HepG2 (cell line): ENCODE measurements around the gene RNF208. TPM values are rescaled to one million over a fixed set of nuclear protein-coding genes. Genes with fewer than 3 reads are reported as not detected.
A peak's percentile ranks its signal among the peaks of the same experiment; 100 is the strongest.

Experiments
- CEBPG ChIP-seq: IDR thresholded peaks from 2 replicates; pipeline ENCODE4 v1.6.1; 2016
- FOXA3 ChIP-seq: IDR thresholded peaks from 2 replicates; pipeline ENCODE4 v1.6.1; 2016; ENCODE audit warnings: missing genetic modification reagents, missing compliant biosample characterization
- GABPB1 ChIP-seq: IDR thresholded peaks from 2 replicates; pipeline ENCODE4 v1.6.1; 2016; ENCODE audit warnings: mild to moderate bottlenecking, missing genetic modification reagents, moderate library complexity, missing compliant biosample characterization
- HNRNPLL ChIP-seq: fragments of 200-400 bp; formaldehyde crosslinking; IDR thresholded peaks from 2 replicates; pipeline ENCODE4 v1.6.1; 2017; ENCODE audit warnings: mild to moderate bottlenecking, low read depth, low read length; ENCODE audit not compliant: poor library complexity, severe bottlenecking
- IRX3 ChIP-seq: sonication (generic); formaldehyde crosslinking; IDR thresholded peaks from 2 replicates; pipeline ENCODE4 v1.8.1; 2023; ENCODE audit warnings: mild to moderate bottlenecking, low read depth, missing genetic modification reagents, borderline replicate concordance
- KDM6A ChIP-seq: IDR thresholded peaks from 2 replicates; pipeline ENCODE4 v1.6.1; 2016; ENCODE audit warnings: low read depth
- KLF15 ChIP-seq: sonication (generic); formaldehyde crosslinking; IDR thresholded peaks from 2 replicates; pipeline ENCODE4 v1.8.1; 2023; ENCODE audit warnings: borderline replicate concordance, mild to moderate bottlenecking, inconsistent platforms, missing genetic modification reagents, mixed read lengths
- MEIS2 ChIP-seq: sonication (generic); formaldehyde crosslinking; IDR thresholded peaks from 2 replicates; pipeline ENCODE4 v1.9.0; 2021; ENCODE audit warnings: mild to moderate bottlenecking, missing genetic modification reagents
- PRMT3 ChIP-seq: sonication (generic); formaldehyde crosslinking; IDR thresholded peaks from 2 replicates; pipeline ENCODE4 v1.8.1; 2022; ENCODE audit warnings: low read depth, mild to moderate bottlenecking, moderate library complexity, missing genetic modification reagents, borderline replicate concordance
- RARA ChIP-seq: IDR thresholded peaks from 2 replicates; pipeline ENCODE4 v1.6.1; 2016; ENCODE audit warnings: missing genetic modification reagents, missing compliant biosample characterization
- SALL2 ChIP-seq: sonication (generic); formaldehyde crosslinking; IDR thresholded peaks from 2 replicates; pipeline ENCODE4 v1.8.1; 2023; ENCODE audit warnings: mild to moderate bottlenecking, missing genetic modification reagents, inconsistent platforms
- SIN3A ChIP-seq: IDR thresholded peaks from 2 replicates; pipeline ENCODE4 v1.6.1; 2011; ENCODE audit warnings: low read depth, mild to moderate bottlenecking, control low read depth, low read length, borderline replicate concordance
- SMAD1 ChIP-seq: sonication (generic); formaldehyde crosslinking; IDR thresholded peaks from 2 replicates; pipeline ENCODE4 v1.4.0; 2020; ENCODE audit warnings: missing genetic modification reagents, low read depth, mild to moderate bottlenecking, borderline replicate concordance
- SP140L ChIP-seq: sonication (generic); formaldehyde crosslinking; IDR thresholded peaks from 2 replicates; pipeline ENCODE4 v1.4.0; 2020; ENCODE audit warnings: missing genetic modification reagents, borderline replicate concordance
- STAT5B ChIP-seq: sonication (generic); formaldehyde crosslinking; IDR thresholded peaks from 2 replicates; pipeline ENCODE4 v1.4.0; 2020; ENCODE audit warnings: missing genetic modification reagents
- XBP1 ChIP-seq: sonication (generic); formaldehyde crosslinking; IDR thresholded peaks from 2 replicates; pipeline ENCODE4 v1.5.0; 2020; ENCODE audit warnings: missing genetic modification reagents
- YY1 ChIP-seq: IDR thresholded peaks from 2 replicates; pipeline ENCODE4 v1.6.1; 2011; ENCODE audit warnings: low read length, low read depth, moderate library complexity, mild to moderate bottlenecking; ENCODE audit not compliant: insufficient read depth, insufficient replicate concordance
- ZBTB3 ChIP-seq: sonication (generic); formaldehyde crosslinking; IDR thresholded peaks from 2 replicates; pipeline ENCODE4 v1.4.0; 2020; ENCODE audit warnings: low read depth, mild to moderate bottlenecking, moderate library complexity, missing genetic modification reagents, borderline replicate concordance
- ZNF121 ChIP-seq: sonication (generic); formaldehyde crosslinking; IDR thresholded peaks from 2 replicates; pipeline ENCODE4 v1.5.0; 2020; ENCODE audit warnings: mild to moderate bottlenecking, missing genetic modification reagents
- ZNF34 ChIP-seq: sonication (generic); formaldehyde crosslinking; IDR thresholded peaks from 2 replicates; pipeline ENCODE4 v1.4.0; 2020; ENCODE audit warnings: mild to moderate bottlenecking, missing genetic modification reagents, borderline replicate concordance
- ZNF468 ChIP-seq: sonication (generic); formaldehyde crosslinking; IDR thresholded peaks from 2 replicates; pipeline ENCODE4 v1.8.0; 2022; ENCODE audit warnings: mild to moderate bottlenecking, moderate library complexity, missing genetic modification reagents
- ZNF616 ChIP-seq: sonication (generic); formaldehyde crosslinking; IDR thresholded peaks from 2 replicates; pipeline ENCODE4 v1.5.0; 2020; ENCODE audit warnings: low read depth, mild to moderate bottlenecking, missing genetic modification reagents
- polyA plus RNA-seq, 8 experiments: library from polyadenylated mRNA; depleted of rRNA in 3 of 8; stranded (reverse) in 7 of 8; unstranded in 1 of 8; fragments of >200 nt; fragmentation: Illumina TruSeq in 4 of 8; extraction: Trizol in 4 of 8; gene quantifications; 2 replicates each; pipeline versions ENCODE4 v1.2.1 to v1.2.3, GENCODE V29; 2011 to 2016; ENCODE audit warnings: low read depth in 4 of 8, missing spikeins in 1 of 8, mixed read lengths in 1 of 8; ENCODE audit not compliant: insufficient read depth in 1 of 8
- total RNA-seq, 5 experiments: library from RNA; depleted of rRNA; stranded (reverse); fragments of >200 nt; fragmentation: Illumina TruSeq; extraction: Trizol; gene quantifications; 2 replicates each; pipeline ENCODE4 v1.2.3, GENCODE V29; 2016; ENCODE audit warnings: low read depth in 1 of 5
- TF ChIP-seq, protein P1 (sequence below): sonication (generic); formaldehyde crosslinking; IDR thresholded peaks from 2 replicates; pipeline ENCODE4 v1.4.0; 2020; ENCODE audit warnings: missing genetic modification reagents, borderline replicate concordance
- TF ChIP-seq, protein P2 (sequence below): sonication (generic); formaldehyde crosslinking; IDR thresholded peaks from 2 replicates; pipeline ENCODE4 v1.9.0; 2021; ENCODE audit warnings: missing genetic modification reagents, mild to moderate bottlenecking, borderline replicate concordance
- TF ChIP-seq, protein P3 (sequence below): sonication (generic); formaldehyde crosslinking; IDR thresholded peaks from 2 replicates; pipeline ENCODE4 v1.5.0; 2020; ENCODE audit warnings: mild to moderate bottlenecking, low read depth, missing genetic modification reagents, borderline replicate concordance

The RNF208 gene
- total and polyA plus RNA-seq, 2 of the 13 experiments (the other 11 are each of a cell fraction or from before 2014, with no cell fraction given) = 1.6 to 2.1 TPM

DNA sequence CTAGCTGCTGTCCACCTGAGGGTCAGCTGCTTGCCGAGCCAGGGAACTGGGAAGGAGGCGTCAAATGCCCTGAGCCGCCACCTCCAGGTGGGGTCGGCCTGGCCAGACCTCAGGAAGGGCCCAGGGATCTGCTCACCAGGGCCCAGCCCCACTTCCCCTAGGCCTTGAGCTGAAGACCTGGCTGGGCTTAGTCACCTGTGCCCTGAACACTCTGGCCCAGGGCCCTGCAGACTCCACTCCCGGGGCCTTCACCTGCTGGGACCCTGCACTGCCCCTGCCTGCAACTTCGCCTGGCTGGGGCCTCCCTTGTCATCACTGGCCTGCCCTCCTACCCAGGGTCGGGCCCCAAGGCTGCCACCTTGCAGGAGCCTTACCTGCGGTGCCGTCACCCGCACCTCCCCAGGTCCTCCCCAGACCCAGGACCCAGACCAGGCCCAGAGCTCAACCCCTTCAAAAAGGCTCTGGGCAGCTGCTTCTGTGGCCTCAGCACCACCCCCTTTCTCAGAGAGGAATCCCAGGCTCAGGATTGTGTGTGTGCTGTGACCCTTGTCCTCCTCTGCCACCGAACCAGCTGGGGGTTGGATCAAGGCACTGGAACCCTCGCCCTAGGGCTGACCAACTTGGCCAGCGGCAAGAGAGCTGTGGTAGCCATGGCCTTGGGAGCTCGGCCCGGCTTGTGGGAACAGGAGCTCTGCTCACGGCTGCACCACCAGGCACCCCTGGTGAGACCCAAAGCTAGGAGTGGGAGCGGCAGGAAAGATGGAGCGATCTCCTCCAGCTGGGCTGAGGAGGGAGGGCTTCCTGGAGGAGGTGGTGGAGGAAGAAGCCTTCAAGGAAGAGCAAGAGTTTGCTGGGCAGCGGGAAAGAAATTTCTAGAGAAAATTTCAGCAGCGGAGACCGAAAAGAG lies 31.9 kb upstream of the RNF208 start (continued):
- TF ChIP-seq, protein P1, sequence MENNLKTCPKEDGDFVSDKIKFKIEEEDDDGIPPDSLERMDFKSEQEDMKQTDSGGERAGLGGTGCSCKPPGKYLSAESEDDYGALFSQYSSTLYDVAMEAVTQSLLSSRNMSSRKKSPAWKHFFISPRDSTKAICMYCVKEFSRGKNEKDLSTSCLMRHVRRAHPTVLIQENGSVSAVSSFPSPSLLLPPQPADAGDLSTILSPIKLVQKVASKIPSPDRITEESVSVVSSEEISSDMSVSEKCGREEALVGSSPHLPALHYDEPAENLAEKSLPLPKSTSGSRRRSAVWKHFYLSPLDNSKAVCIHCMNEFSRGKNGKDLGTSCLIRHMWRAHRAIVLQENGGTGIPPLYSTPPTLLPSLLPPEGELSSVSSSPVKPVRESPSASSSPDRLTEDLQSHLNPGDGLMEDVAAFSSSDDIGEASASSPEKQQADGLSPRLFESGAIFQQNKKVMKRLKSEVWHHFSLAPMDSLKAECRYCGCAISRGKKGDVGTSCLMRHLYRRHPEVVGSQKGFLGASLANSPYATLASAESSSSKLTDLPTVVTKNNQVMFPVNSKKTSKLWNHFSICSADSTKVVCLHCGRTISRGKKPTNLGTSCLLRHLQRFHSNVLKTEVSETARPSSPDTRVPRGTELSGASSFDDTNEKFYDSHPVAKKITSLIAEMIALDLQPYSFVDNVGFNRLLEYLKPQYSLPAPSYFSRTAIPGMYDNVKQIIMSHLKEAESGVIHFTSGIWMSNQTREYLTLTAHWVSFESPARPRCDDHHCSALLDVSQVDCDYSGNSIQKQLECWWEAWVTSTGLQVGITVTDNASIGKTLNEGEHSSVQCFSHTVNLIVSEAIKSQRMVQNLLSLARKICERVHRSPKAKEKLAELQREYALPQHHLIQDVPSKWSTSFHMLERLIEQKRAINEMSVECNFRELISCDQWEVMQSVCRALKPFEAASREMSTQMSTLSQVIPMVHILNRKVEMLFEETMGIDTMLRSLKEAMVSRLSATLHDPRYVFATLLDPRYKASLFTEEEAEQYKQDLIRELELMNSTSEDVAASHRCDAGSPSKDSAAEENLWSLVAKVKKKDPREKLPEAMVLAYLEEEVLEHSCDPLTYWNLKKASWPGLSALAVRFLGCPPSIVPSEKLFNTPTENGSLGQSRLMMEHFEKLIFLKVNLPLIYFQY (CRISPR knock-in tag) = no peak; the same call in 1 of the 2 replicates
- TF ChIP-seq SALL2 (CRISPR knock-in tag) = no peak
- no peak for TF ChIP-seq STAT5B (CRISPR knock-in tag)
- no peak for TF ChIP-seq MEIS2 (CRISPR knock-in tag)
- no peak for TF ChIP-seq KDM6A
- no peak for TF ChIP-seq SMAD1 (CRISPR knock-in tag)
- TF ChIP-seq ZNF34 (CRISPR knock-in tag) = no peak
- no peak for TF ChIP-seq ZNF468 (CRISPR knock-in tag)
- TF ChIP-seq, protein P2, sequence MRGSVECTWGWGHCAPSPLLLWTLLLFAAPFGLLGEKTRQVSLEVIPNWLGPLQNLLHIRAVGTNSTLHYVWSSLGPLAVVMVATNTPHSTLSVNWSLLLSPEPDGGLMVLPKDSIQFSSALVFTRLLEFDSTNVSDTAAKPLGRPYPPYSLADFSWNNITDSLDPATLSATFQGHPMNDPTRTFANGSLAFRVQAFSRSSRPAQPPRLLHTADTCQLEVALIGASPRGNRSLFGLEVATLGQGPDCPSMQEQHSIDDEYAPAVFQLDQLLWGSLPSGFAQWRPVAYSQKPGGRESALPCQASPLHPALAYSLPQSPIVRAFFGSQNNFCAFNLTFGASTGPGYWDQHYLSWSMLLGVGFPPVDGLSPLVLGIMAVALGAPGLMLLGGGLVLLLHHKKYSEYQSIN (CRISPR knock-in tag) = no peak
- TF ChIP-seq SP140L (CRISPR knock-in tag) = no peak
- TF ChIP-seq XBP1 = no peak
- no peak for TF ChIP-seq IRX3 (CRISPR knock-in tag)
- TF ChIP-seq HNRNPLL = no peak
- no peak for TF ChIP-seq PRMT3 (CRISPR knock-in tag)
- TF ChIP-seq ZNF121 = peak; percentile 68
- no peak for TF ChIP-seq FOXA3 (CRISPR knock-in tag)
- no peak for TF ChIP-seq ZNF616 (CRISPR knock-in tag)
- no peak for TF ChIP-seq CEBPG (CRISPR knock-in tag)
- TF ChIP-seq RARA (CRISPR knock-in tag) = no peak
- TF ChIP-seq, protein P3, sequence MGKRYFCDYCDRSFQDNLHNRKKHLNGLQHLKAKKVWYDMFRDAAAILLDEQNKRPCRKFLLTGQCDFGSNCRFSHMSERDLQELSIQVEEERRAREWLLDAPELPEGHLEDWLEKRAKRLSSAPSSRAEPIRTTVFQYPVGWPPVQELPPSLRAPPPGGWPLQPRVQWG (CRISPR knock-in tag) = no peak
- peak; percentile 34; the same call in 1 of the 2 replicates for TF ChIP-seq GABPB1 (CRISPR knock-in tag)
- no peak for TF ChIP-seq SIN3A
- TF ChIP-seq ZBTB3 (CRISPR knock-in tag) = no peak
- no peak for TF ChIP-seq YY1
- TF ChIP-seq KLF15 (CRISPR knock-in tag) = no peak
